Fibroblast of skin of back (primary cell): ENCODE results near the gene TEX10.
"Not testable (repeated sequence)": the region's sequence is repeated elsewhere in the genome, so short reads cannot be mapped to it uniquely, and the experiment has no call there.

Experiments used
- DNase-seq: peaks from one replicate; pipeline ENCODE4 v3.0.0-alpha.2; 2013

TEX10 gene

GRCh38 chr9:100346836-100347235 lies 5.9 kb downstream of the TEX10 start:
- DNase-seq, result no peak

GRCh38 chr9:100341889-100342288 lies 10.9 kb downstream of the TEX10 start:
- DNase-seq, result no peak

GRCh38 chr9:100340224-100340623 lies 12.5 kb downstream of the TEX10 start:
- no peak for DNase-seq

- not testable (repeated sequence) for DNase-seq
Measured at GRCh38 chr9:100338736-100339135, 14.0 kb downstream of the TEX10 start.

- DNase-seq, result peak; percentile 51
Measured at GRCh38 chr9:100324594-100325200, 28.0 kb downstream of the TEX10 start.

DNA sequence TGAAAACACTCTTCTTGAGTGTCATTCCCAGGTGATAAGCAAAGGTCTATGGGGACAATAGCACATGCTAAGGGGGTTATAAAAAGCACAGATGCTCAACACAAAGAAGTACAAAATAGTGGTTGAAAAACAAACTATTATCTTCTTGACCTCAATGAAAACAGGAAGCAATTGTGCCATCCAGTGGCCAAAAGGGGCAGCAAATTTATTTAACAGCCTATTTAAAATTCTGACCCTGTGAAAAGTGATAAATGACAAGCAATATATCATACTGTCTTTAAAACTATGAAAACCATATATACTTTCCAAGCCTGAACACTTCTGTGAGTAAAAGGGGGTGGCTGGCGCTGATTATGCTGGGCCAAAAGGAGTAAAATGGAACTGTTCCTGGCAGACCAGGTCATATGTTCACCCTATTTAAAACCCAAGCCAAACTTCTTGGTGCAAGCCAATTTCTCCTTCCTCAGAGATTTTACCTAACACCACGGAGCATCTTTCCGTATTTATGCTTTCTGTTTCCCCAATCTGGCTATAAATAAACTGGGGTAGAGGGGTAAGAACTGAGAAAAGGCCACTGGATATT lies 29.7 kb downstream of the TEX10 start:
- DNase-seq, result peak; percentile 51

DNA sequence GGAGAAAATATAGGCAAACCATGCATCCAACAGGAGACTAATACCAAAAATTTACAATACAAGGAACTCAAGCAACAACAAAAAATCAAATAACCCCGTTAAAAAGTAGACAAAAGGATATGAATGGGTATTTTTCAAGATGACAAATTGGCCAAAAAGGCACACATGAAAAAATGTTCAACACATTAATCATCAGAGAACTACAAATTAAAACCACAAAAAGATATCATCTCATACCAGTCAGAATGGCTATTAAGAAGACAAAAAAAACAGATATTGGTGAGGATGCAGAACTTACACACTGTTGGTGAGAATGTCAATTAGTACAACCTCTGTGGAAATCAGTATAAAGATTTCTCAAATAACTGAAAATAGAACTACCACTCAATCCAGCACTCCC lies 35.0 kb downstream of the TEX10 start:
- peak; percentile 78 for DNase-seq

DNA sequence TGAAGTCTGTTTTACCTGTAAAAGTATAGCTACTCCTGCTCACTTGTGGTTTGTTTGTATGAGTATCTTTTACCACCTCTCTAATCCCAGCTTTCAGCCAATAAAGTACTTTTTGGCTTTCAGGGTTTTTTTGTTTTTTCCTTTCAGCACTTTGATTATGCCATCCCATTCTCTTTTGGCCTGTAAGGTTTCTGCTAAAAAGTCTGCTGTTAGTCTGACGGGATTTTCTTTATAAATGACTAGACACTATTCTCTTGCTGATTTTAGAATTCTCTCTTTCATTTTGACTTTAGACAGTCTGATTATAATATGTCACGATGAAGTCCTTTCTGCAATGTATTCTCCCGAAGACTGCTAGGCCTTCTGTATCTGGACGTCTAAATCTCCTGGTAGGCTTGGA lies 37.2 kb downstream of the TEX10 start:
- DNase-seq, result no peak

DNA sequence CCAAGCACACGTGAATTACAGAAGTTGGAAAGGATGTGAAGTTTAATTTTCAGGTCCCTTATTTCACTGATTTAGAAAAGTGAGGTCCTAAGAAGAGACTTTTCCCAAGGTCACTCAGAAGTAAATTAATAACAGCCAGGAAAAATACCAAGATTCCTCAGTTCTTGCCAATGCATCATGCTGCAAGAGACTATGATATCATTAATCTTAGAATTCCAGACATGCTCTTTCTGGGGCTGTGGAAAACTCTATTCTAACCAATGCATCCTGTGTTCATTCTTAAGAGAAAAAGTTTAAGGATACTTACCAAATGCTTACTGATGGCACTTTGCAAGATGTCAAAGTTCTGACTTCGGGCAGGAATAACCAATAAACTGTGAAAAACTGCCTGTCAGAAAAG lies 42.8 kb downstream of the TEX10 start:
- peak; percentile 49 for DNase-seq

- DNase-seq, result no peak
Measured at GRCh38 chr9:100308965-100309564, 43.7 kb downstream of the TEX10 start.

DNA sequence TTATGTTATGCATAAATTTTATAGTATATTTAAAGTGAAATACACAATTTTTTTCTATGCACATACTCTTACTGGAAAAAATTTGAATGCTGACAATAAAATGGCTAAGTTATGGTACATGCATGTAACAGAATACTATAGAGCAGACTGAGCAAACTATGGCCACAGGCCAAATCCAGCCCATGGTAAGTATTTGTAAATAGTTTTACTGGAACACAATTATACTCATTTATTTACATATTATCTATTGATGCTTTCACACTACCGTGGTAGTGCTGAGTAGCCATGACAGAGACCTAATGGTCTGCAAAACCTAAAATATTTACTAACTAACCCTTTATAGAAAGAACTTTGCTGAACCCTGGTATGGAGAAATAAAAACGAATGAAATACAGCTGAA lies 45.7 kb downstream of the TEX10 start:
- no peak for DNase-seq

DNA sequence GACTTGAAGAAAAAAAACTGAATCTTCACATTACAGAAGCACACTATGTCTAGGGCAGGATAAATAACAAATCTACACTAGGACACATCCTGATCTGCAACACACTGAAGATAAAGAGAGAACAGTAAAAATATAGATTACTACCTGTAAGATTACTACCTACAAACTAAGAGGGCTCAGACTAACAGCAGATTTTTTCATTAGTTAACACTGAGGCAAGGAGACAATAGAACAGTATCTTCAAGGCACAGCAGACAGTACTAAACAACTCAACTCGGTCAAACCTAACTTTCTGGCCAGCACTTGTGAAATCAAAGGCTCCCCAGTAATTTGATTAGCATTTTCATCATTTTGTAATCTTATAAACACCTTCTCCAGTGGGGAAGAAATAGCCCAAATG lies 46.5 kb downstream of the TEX10 start:
- no peak for DNase-seq

- DNase-seq, result peak; percentile 59
Measured at GRCh38 chr9:100303747-100304146, 49.0 kb downstream of the TEX10 start.

DNA sequence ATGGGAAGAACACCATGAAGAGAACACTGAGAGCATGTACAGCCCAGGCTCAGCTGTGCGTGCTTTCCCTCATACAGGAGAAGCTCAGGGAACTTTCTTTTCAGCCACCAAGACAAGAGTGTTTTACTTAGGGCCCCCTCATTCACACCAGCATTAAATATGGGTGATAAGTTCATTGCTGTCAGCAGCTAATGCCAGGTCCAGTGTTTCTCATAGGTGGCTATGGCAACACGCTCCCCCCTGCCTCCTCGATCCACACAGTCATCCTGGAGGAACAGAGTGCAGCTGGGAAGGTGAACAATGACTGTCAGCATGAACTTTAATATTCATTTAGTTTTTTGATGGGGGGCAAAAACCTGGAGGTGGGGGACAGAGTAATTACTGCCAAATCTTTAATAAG lies 54.4 kb downstream of the TEX10 start:
- no peak for DNase-seq

GRCh38 chr9:100296407-100296806 lies 56.3 kb downstream of the TEX10 start:
- DNase-seq, result no peak

DNA sequence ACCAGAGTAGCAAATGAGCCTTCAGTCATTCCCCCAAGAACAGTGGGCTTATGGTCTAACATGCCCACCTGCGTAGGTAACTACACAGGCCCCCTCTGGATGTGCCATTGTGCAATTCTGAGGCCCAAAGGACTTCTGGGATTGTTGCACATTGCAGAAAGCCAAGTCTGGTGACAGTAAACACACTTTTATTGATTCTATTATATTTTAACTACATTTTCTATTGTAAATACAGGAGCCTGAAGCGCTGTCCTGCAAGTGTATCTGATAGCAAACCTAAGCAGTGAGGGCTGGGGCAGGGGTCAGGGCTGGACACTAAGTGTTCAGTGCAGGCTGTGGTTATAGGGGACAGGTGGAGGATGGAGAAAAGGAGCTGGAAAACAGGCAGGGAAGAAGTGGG lies 57.5 kb downstream of the TEX10 start:
- DNase-seq, result no peak

DNA sequence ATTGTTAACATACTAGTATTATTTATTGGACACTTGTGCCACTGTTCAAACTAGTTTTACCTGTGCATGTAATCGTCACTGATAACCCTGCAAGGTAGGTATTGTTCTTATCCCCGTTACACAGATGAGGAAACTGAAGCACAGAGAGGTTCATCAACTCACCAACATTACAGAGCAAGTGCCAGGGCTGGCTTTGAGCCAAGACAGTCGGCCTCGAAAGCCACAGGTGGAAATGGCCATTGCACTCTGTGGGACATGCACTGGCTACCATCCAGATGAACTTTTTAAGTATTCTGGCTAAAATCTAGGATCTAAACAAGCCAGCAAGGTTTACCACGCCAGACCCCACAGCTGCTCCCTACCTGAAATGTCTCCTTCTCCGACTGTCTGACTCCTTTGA lies 57.9 kb downstream of the TEX10 start:
- no peak for DNase-seq

DNA sequence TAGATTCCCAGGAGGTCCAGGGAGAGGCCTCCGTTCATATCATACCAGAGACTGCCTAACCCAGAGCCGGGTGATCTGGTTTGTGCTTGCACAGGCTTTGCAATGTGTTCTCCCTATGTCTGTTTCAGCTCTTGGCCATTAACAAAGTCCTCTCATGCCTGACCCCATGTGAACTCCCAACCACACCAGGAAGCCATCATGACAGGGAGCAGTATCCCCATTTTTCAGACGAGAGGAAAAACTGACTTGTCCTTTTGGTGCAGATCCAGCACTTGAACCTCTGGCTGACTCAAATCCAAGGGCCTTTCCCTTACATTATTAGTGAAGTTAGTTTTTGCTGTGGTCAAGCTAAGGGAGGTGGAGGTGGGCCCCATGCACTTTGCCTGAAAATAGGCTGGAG lies 58.4 kb downstream of the TEX10 start:
- DNase-seq, result no peak

DNA sequence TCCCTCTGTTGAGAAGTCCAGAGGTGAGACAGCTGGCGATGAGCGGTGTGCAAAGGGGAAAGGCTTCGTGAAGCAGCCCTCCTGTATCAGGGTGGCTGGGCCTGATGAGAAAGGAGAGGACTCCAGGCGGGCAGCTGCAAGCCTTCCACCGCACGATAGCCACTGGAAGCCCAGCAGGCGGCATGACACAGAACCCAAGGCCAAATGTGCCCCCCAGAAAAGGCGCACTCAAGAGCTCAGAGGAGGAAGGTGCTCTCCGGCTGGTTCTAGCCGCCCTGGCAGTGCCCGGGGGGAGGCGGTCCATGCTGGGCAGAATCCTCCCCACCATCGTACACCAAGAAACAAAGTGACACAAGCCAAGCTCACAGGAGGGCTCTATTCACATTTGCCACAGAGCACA lies 60.3 kb downstream of the TEX10 start:
- DNase-seq, result no peak

DNA sequence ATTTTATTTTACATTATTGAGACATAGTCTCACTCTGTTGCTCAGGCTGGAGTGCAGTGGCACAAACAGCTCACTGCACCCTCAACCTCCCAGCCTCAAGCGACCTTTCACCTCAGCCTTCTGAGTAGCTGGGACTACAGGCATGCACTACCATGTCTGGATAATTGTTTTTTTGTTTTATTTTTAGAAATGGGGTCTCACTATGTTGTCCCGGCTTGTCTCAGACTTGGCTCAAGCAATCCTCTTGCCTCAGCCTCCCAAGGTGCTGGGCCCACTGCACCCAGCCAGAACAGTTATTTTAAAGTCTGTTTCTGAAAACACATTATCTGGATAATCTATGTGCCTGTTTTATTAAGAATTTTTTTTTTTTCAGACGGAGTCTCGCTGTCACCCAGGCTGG lies 62.0 kb downstream of the TEX10 start:
- no peak for DNase-seq

DNA sequence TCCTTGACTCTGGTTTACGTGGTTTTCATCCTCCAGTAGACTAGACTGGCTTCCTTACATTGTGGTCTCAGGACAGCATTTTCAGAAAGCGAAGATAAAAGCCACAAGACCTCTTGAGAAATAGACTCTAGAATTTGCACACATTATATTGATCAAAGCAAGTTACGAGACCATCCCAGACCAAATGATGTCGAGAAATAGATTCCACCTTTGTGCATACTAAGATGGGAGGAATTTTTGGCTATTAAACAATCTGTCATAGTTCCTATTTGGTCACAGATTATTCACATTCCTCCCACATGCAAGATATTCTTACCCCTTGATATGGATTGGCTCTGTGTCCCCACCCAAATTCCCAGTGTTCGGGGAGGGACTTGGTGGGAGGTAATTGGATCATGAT lies 65.6 kb downstream of the TEX10 start:
- DNase-seq, result no peak

DNA sequence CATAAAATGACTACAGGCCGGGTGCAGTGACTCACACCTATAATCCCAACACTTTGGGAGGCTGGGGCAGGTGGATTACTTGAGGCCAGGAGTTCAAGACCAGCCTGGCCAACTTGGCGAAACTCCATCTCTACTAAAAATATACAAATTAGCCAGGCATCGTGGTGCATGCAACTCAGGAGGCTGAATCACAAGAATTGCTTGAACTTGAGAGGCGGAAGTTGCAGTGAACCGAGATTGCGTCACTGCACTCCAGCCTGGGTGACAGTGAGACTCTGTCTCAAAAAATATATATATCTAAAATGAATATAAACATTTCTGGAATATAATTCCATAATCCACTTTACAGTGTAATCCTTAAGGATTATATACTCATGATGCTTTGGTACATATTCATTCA lies 66.5 kb downstream of the TEX10 start:
- no peak for DNase-seq

- DNase-seq, result no peak
Measured at GRCh38 chr9:100285601-100286000, 67.1 kb downstream of the TEX10 start.

DNA sequence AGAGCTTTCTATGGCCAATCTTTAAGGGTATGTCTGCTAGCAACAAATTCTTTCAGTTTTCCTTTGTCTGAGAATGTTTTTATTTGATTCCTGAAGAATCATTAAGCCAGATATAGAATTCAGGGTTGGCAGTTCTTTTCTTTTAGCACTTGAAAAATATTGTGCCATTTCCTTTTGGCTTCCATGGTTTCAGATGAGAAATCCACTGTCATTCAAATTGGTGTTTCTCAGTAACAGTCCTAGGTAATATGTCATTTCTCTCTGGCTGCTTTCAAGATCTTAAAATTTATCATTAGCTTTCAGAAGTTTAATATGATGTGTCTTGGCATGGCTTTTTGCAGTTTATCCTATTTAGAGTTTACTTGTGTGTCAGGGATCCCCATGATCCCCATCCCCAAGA lies 67.7 kb downstream of the TEX10 start:
- DNase-seq, result no peak

- DNase-seq, result no peak
Measured at GRCh38 chr9:100284247-100284646, 68.5 kb downstream of the TEX10 start.
